ENCODE results near the gene REX1BD. TPM values are rescaled to one million over a fixed set of nuclear protein-coding genes. Genes with fewer than 3 reads are reported as not detected.

REX1BD gene
- total RNA-seq, 1 donor from 2014 or later = 85.9 TPM

DNA sequence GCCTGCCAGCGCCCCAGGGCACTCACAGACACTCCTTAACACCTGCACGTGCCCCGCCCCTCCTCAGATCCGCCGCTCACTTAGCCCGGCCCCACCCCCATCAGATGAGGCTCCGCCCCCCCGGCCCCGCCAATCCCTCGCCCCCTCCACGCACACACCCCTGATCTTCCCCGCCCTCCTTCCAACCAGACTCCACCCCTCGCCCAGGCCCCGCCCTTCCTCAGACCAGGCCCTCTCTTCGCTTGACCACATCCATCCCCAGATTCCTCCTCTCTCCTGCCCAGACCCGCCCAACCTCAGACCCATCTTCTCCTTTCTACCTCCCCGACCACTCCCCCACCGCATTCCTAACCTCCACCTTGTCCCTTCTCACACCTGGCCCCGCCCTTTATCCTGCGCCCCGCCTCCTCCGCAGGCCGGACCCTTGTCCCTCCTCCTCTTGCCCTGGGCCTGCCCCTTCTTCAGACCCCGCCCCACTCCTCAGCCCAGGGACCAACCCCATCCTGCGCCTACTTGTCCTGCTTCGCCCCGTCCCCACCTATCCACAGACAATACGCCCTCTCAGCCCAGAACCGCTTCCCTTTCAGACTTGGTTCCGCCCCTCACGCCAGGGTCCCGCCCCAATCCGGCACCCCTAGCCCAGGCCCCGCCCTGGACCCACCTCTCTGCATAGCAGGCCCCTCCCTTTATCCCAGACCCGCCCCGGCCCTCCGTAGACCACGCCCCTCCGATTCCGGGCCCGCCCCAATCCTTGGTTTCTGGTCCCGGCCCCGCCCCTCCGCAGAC, 47.8 kb downstream of the REX1BD start:
- Mint-ChIP-seq H3K27ac (peak overlapping the region; percentile 84), H3K36me3 (ENCODE audit: low read depth) (no peaks in the 10 kb centered on the region), H3K27me3 (no peaks in the 10 kb centered on the region), H3K9me3 (no peaks in the 10 kb centered on the region), H3K4me3 (peak overlapping the region; percentile 88), H3K4me1 (peaks cover 23% of the 10 kb centered on the region)
- CTCF ChIA-PET = no interaction called here
- TF ChIP-seq, protein P1, sequence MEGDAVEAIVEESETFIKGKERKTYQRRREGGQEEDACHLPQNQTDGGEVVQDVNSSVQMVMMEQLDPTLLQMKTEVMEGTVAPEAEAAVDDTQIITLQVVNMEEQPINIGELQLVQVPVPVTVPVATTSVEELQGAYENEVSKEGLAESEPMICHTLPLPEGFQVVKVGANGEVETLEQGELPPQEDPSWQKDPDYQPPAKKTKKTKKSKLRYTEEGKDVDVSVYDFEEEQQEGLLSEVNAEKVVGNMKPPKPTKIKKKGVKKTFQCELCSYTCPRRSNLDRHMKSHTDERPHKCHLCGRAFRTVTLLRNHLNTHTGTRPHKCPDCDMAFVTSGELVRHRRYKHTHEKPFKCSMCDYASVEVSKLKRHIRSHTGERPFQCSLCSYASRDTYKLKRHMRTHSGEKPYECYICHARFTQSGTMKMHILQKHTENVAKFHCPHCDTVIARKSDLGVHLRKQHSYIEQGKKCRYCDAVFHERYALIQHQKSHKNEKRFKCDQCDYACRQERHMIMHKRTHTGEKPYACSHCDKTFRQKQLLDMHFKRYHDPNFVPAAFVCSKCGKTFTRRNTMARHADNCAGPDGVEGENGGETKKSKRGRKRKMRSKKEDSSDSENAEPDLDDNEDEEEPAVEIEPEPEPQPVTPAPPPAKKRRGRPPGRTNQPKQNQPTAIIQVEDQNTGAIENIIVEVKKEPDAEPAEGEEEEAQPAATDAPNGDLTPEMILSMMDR (IDR thresholded peaks at IDR 0.05) = no peak
- intact Hi-C loops (cut with micrococcal nuclease) = loop anchor here (1.0 to 5.0 kb wide), 12 partner anchors 46 to 556 kb away; partner anchors contain the start of genes ARMC6, BORCS8, COPE and CRTC1
- DNase-seq (peak; percentile 99), ATAC-seq (ENCODE audit: low read depth) (peak; percentile 86)
- POLR2A ChIA-PET = no interaction called here

DNA sequence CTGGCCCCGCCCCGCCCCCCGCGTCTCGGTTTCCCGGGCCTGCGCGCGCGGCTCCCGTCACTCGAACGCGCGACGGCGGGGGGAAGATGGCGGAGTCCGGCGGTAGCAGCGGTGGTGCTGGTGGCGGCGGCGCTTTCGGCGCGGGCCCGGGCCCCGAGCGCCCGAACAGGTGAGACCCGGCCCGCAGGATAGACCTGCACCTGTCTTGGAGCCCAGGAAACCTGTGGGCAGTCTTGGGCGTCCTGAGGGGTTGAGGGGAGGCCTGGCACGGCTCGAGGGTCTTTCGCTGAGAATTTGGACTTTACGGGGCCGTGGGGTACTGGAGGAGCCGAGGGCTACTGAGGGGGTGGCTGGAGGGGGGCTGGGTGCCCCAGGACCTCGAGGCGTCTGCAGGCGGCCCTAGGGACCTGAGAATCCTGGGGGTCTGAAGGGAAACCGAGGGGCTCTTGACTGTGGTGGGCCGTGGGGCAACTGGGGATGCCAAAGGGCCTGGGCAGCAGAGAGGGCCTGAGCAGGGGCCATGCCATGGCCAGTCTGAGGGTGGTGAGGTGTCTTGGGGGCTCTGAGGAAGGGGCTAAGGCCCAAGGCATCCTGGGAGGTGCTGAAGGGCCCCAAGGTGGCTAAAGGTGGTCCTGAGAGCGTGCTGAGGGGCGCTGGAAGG, 48.5 kb downstream of the REX1BD start, which contains the start of gene KLHL26:
Gene KLHL26 (plus strand): TSS at position 60 of the 661 bp plus-strand sequence. CDS start 27 bp downstream, at position 87.
- CTCF ChIA-PET = no interaction called here
- ATAC-seq (ENCODE audit: low read depth) (no peak), DNase-seq (no peak)
- peak within 1 kb of the TSS; percentile 84 for H3K27ac Mint-ChIP-seq
- peaks cover 23% of the 10 kb centered on the region for H3K4me1 Mint-ChIP-seq
- H3K36me3 Mint-ChIP-seq (ENCODE audit: low read depth) = no peaks in the 10 kb centered on the region
- TF ChIP-seq, protein P1 (IDR thresholded peaks at IDR 0.05) = no peak
- H3K9me3 Mint-ChIP-seq = no peaks in the 10 kb centered on the region
- intact Hi-C loops (cut with micrococcal nuclease) = loop anchor here (1.0 to 5.0 kb wide), 12 partner anchors 46 to 555 kb away; partner anchors contain the start of genes ARMC6, BORCS8, COPE and CRTC1
- no peaks in the 10 kb centered on the region for H3K27me3 Mint-ChIP-seq
- H3K4me3 Mint-ChIP-seq = peak within 1 kb of the TSS; percentile 88
- POLR2A ChIA-PET = no interaction called here

GRCh38 chr19:18637673-18638630, 49.4 kb downstream of the REX1BD start:
- CTCF ChIA-PET = no interaction called here

DNA sequence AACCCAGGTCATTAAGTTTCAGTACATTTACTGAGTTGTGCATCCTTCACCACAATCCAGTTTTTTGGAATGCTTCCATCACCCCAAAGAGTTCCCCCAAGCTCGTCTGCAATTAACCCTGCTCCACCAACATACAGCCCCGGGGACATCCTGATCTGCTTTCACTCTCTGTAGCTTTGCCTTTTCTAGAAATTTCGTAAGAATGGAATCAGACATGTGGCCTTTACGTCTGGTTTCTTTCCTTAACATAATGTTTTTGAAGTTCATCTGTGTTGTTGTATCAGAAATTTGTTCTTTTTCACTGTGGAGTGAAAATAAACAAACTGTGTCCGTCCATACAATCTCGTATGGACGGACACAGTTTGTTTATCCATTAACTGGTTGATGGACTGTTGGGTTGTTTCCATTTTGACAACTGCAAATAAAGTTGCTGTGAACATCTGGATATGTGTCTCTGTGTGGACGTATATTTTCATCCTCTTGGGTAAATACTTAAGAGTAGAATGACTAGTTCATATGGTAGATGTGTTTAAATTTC, 51.2 kb downstream of the REX1BD start:
- ATAC-seq (ENCODE audit: low read depth) (no peak), DNase-seq (no peak)
- no peaks in the 10 kb centered on the region for H3K9me3 Mint-ChIP-seq
- intact Hi-C loops (cut with micrococcal nuclease) = loop anchor here (5.0 kb wide), 2 partner anchors 148 to 393 kb away; partner anchors contain the start of genes ARMC6 and SUGP2
- H3K4me3 Mint-ChIP-seq = no peak overlapping the region
- CTCF ChIA-PET = no interaction called here
- no peaks in the 10 kb centered on the region for H3K27me3 Mint-ChIP-seq
- POLR2A ChIA-PET = interaction anchor here (1.2 kb wide), 1 partner anchor 193 kb away, joined by 4 read pairs; no protein-coding TSS in a partner anchor
- H3K36me3 Mint-ChIP-seq (ENCODE audit: low read depth) = peaks cover 2% of the 10 kb centered on the region
- TF ChIP-seq, protein P1 (IDR thresholded peaks at IDR 0.05) = no peak
- peaks cover 33% of the 10 kb centered on the region for H3K4me1 Mint-ChIP-seq
- no peak overlapping the region for H3K27ac Mint-ChIP-seq

More at GRCh38 chr19:18637673-18638630, 49.4 kb downstream of the REX1BD start:
- Mint-ChIP-seq H3K27me3 (no peaks in the 10 kb centered on the region), H3K4me3 (peak overlapping the region; percentile 88), H3K9me3 (no peaks in the 10 kb centered on the region), H3K4me1 (peaks cover 23% of the 10 kb centered on the region), H3K27ac (peak overlapping the region; percentile 79), H3K36me3 (ENCODE audit: low read depth) (no peaks in the 10 kb centered on the region)
- intact Hi-C loops (cut with micrococcal nuclease) = loop anchor here (2.0 to 5.0 kb wide), 4 partner anchors 45 to 394 kb away; partner anchors contain the start of genes ARMC6, CRTC1 and SUGP2
- POLR2A ChIA-PET = no interaction called here
- DNase-seq (no peak), ATAC-seq (ENCODE audit: low read depth) (no peak)
- TF ChIP-seq, protein P1 (IDR thresholded peaks at IDR 0.05) = no peak

Other genes starting within 250 kb of the REX1BD start
- gene PGPEP1, start 248.2 kb upstream of the REX1BD start, total RNA-seq = 5.6 and 6.9 TPM in 2 replicates
- not detected in 2 replicates for gene GDF15, start 202.6 kb upstream of the REX1BD start, total RNA-seq
- gene LRRC25, start 191.2 kb upstream of the REX1BD start, total RNA-seq = 0.47 and 0.88 TPM in 2 replicates
- 28.5 and 36.6 TPM in 2 replicates for gene SSBP4, start 169.4 kb upstream of the REX1BD start, total RNA-seq
- 5.1 and 6.3 TPM in 2 replicates for gene ISYNA1, start 150.7 kb upstream of the REX1BD start, total RNA-seq
- gene ELL, start 66.7 kb upstream of the REX1BD start, total RNA-seq = 29.0 and 32.6 TPM in 2 replicates
- 133 and 140 TPM in 2 replicates for gene FKBP8, start 45.2 kb upstream of the REX1BD start, total RNA-seq
- 82.2 and 88.8 TPM in 2 replicates for gene KXD1, start 30.9 kb upstream of the REX1BD start, total RNA-seq
- 1,962 and 2,164 TPM in 2 replicates for gene UBA52, start 16.9 kb upstream of the REX1BD start, total RNA-seq
- gene CRLF1, start 18.0 kb downstream of the REX1BD start, total RNA-seq = not detected in 2 replicates
- 0.64 TPM in 1 of 2 replicates, not detected in the other for gene TMEM59L, start 24.1 kb downstream of the REX1BD start, total RNA-seq
- 10.9 and 11.3 TPM in 2 replicates for gene KLHL26, start 48.2 kb downstream of the REX1BD start, total RNA-seq
- gene CRTC1, start 94.9 kb downstream of the REX1BD start, total RNA-seq = 13.1 and 15.5 TPM in 2 replicates
- gene COMP, start 202.5 kb downstream of the REX1BD start, total RNA-seq = 0.10 and 0.16 TPM in 2 replicates
- 93.2 and 107 TPM in 2 replicates for gene UPF1, start 243.2 kb downstream of the REX1BD start, total RNA-seq